BJ (cell line): ENCODE results near the gene SH3RF3. TPM values are rescaled to one million over a fixed set of nuclear protein-coding genes. Genes with fewer than 3 reads are reported as not detected.

Source experiments
- CTCF ChIA-PET: fragments of 350-600 bp; formaldehyde crosslinking; extraction: SDS; loops from one replicate; lab custom pipeline; 2021; ENCODE audit warnings: antibody characterized with exemption, inconsistent platforms; lab: Yijun Ruan, JAX
- POLR2A ChIA-PET: fragments of 300-600 bp; sonication (Branson Sonifier 250); formaldehyde crosslinking; extraction: SDS; loops from one replicate; lab custom pipeline; 2021; ENCODE audit warnings: antibody characterized with exemption; lab: Charles Lee
- DNase-seq: peaks from one replicate; pipeline ENCODE4 v3.0.0-alpha.2; 2011; ENCODE audit warnings: low read depth
- H3K27me3 ChIP-seq: 2 replicates; pipeline ENCODE4 v1.6.0; 2011; ENCODE audit warnings: low read length; ENCODE audit not compliant: control insufficient read depth, insufficient read depth
- H3K36me3 ChIP-seq: 2 replicates; pipeline ENCODE4 v1.5.1; 2011; ENCODE audit warnings: low read length; ENCODE audit not compliant: control insufficient read depth, insufficient read depth
- H3K4me3 ChIP-seq: 2 replicates; pipeline ENCODE4 v1.5.1; 2011; ENCODE audit warnings: low read depth, mild to moderate bottlenecking, control low read depth, low read length
- CTCF ChIP-seq: IDR thresholded peaks from 2 replicates; pipeline ENCODE4 v1.5.1; 2011; ENCODE audit warnings: low read depth, mild to moderate bottlenecking, control low read depth, inconsistent platforms, low read length, moderate library complexity; ENCODE audit not compliant: insufficient read depth
- polyA plus RNA-seq: library from polyadenylated mRNA; depleted of rRNA; stranded (reverse); fragments of >200 nt; gene quantifications from 2 replicates; pipeline ENCODE4 v1.2.3, GENCODE V29; 2011

Gene SH3RF3
- polyA plus RNA-seq, 1 experiment = 3.6 TPM

- Histone ChIP-seq H3K27me3 (no peaks in the 10 kb centered on the region), H3K4me3 (no peak overlapping the region), H3K36me3 (peaks cover 3% of the 10 kb centered on the region; the same call in 1 of the 2 replicates)
- ChIA-PET CTCF (interaction anchor here (0.7 to 0.8 kb wide), 2 partner anchors 8 to 22 kb away, joined by 3 read pairs; no protein-coding TSS in a partner anchor), POLR2A (no interaction called here)
- TF ChIP-seq CTCF = no peak
- no peak for DNase-seq
Observed at GRCh38 chr2:109399066-109399465, 270.1 kb downstream of the SH3RF3 start.

- CTCF ChIA-PET = no interaction called here
- TF ChIP-seq CTCF = no peak
- H3K27me3 ChIP-seq = no peaks in the 10 kb centered on the region
- H3K36me3 ChIP-seq = peaks cover 3% of the 10 kb centered on the region; the same call in 1 of the 2 replicates
- no peak overlapping the region for H3K4me3 ChIP-seq
- no peak for DNase-seq
- POLR2A ChIA-PET = no interaction called here
Observed at GRCh38 chr2:109400102-109400501, 271.1 kb downstream of the SH3RF3 start.

- POLR2A ChIA-PET = no interaction called here
- Histone ChIP-seq H3K27me3 (no peaks in the 10 kb centered on the region), H3K36me3 (peaks cover 3% of the 10 kb centered on the region; the same call in 1 of the 2 replicates), H3K4me3 (no peak overlapping the region)
- no peak for DNase-seq
- TF ChIP-seq CTCF = no peak
- CTCF ChIA-PET = interaction anchor here (0.6 kb wide), 1 partner anchor 10 kb away, joined by 5 read pairs; no protein-coding TSS in a partner anchor
Observed at GRCh38 chr2:109401370-109401769, 272.4 kb downstream of the SH3RF3 start.

GRCh38 chr2:109402180-109402579, 273.2 kb downstream of the SH3RF3 start:
- no peak for TF ChIP-seq CTCF
- H3K27me3 ChIP-seq = no peaks in the 10 kb centered on the region
- H3K4me3 ChIP-seq = no peak overlapping the region
- ChIA-PET CTCF (no interaction called here), POLR2A (no interaction called here)
- H3K36me3 ChIP-seq = peaks cover 3% of the 10 kb centered on the region; the same call in 1 of the 2 replicates
- no peak for DNase-seq

- POLR2A ChIA-PET = no interaction called here
- no peak for TF ChIP-seq CTCF
Observed at GRCh38 chr2:109402980-109403840, 274.2 kb downstream of the SH3RF3 start.

More at GRCh38 chr2:109402980-109403840, 274.2 kb downstream of the SH3RF3 start:
- DNase-seq = no peak
- no peak overlapping the region for H3K4me3 ChIP-seq
- CTCF ChIA-PET = interaction anchor here (0.5 to 0.8 kb wide), 3 partner anchors 8 to 174 kb away, joined by 3 to 5 read pairs (median 4); no protein-coding TSS in a partner anchor
- H3K27me3 ChIP-seq = no peaks in the 10 kb centered on the region
- H3K36me3 ChIP-seq = peaks cover 3% of the 10 kb centered on the region; the same call in 1 of the 2 replicates
